HepG2 (cell line): ENCODE results near the gene HMCN1. TPM values are rescaled to one million over a fixed set of nuclear protein-coding genes. Genes with fewer than 3 reads are reported as not detected.

ENCODE experiments used
- ATAC-seq: fragments of 200-7000 bp; cut with Tn5 transposase; 3 replicates; pipeline ENCODE4 v1.9.1; 2020; ENCODE audit warnings: mild to moderate bottlenecking, moderate library complexity
- BruUV-seq: library from RNA; stranded (reverse); fragments of 400-500 nt; replicated peaks from 2 replicates; lab custom pipeline; 2021; lab: Mats Ljungman, UMichigan
- CTCF ChIA-PET: fragments of 300-600 bp; formaldehyde crosslinking; extraction: SDS; loops from one replicate; lab custom pipeline; 2021; ENCODE audit warnings: low total read pairs, inconsistent platforms, low intra/inter-chr PET ratio; lab: Yijun Ruan, JAX
- POLR2A ChIA-PET: fragments of 350-600 bp; sonication (Branson Sonifier 250); formaldehyde crosslinking; loops from one replicate; lab custom pipeline; 2020; ENCODE audit warnings: antibody characterized with exemption, inconsistent platforms; lab: Yijun Ruan, JAX
- DNase-seq: peaks from one replicate; pipeline ENCODE4 v3.0.0-alpha.2; 2015; ENCODE audit warnings: low spot score
- FAIRE-seq: peaks from 3 replicates; lab custom pipeline; 2011; peaks lifted over from hg19 to GRCh38; lab: Jason Lieb, UNC
- H2AFZ ChIP-seq: one replicate; pipeline ENCODE4 v1.6.1; 2011; ENCODE audit warnings: low read length, inconsistent platforms
- H3K27ac ChIP-seq: fragments of 300-600 bp; 3 replicates; pipeline ENCODE4 v1.8.0; 2011; ENCODE audit warnings: mixed run types, mild to moderate bottlenecking, mixed read lengths, low read length, inconsistent platforms; ENCODE audit not compliant: insufficient read depth; ENCODE audit errors: extremely low read length
- H3K27me3 ChIP-seq, 2 experiments: fragments of 200-600 bp in 1 of 2; 2 replicates in 1 of 2; 3 replicates in 1 of 2; pipeline versions ENCODE4 v1.6.0 to v1.8.0; 2011; ENCODE audit warnings: low read length in 2 of 2, mild to moderate bottlenecking in 2 of 2, moderate library complexity in 2 of 2, inconsistent platforms in 1 of 2; ENCODE audit not compliant: insufficient read depth in 2 of 2, control insufficient read depth in 1 of 2
- H3K36me3 ChIP-seq, 2 experiments: fragments of 200-600 bp in 1 of 2; replicated peaks in 1 of 2; 2 replicates in 1 of 2; 3 replicates in 1 of 2; pipeline versions ENCODE4 v1.5.1 to v1.8.0; 2011; ENCODE audit warnings: low read length in 2 of 2, inconsistent platforms in 1 of 2; ENCODE audit not compliant: insufficient read depth in 2 of 2, control insufficient read depth in 1 of 2
- H3K4me1 ChIP-seq: 2 replicates; pipeline ENCODE4 v1.5.1; 2012; ENCODE audit warnings: low read length, inconsistent platforms; ENCODE audit not compliant: insufficient read depth
- H3K4me2 ChIP-seq: 2 replicates; pipeline ENCODE4 v1.6.0; 2011; ENCODE audit warnings: low read depth, low read length, inconsistent platforms
- H3K4me3 ChIP-seq, 3 experiments: fragments of 200-600 bp in 1 of 3; sonication (generic), shearing (Covaris generic) in 1 of 3; replicated peaks in 1 of 3; 2 replicates each; pipeline ENCODE4 v1.5.1; 2011 to 2016; ENCODE audit warnings: low read length in 3 of 3, inconsistent platforms in 2 of 3, low read depth in 2 of 3, mild to moderate bottlenecking in 2 of 3, control low read depth in 1 of 3, mixed read lengths in 1 of 3; ENCODE audit not compliant: insufficient read depth in 1 of 3
- H3K79me2 ChIP-seq: one replicate; pipeline ENCODE4 v1.6.1; 2011; ENCODE audit warnings: low read length, inconsistent platforms; ENCODE audit not compliant: insufficient read depth
- H3K9ac ChIP-seq: 2 replicates; pipeline ENCODE4 v1.6.0; 2011; ENCODE audit warnings: mild to moderate bottlenecking, low read depth, low read length, inconsistent platforms; ENCODE audit not compliant: insufficient read depth
- H3K9me3 ChIP-seq: 2 replicates; pipeline ENCODE4 v1.5.1; 2012; ENCODE audit warnings: mild to moderate bottlenecking, low read length
- H4K20me1 ChIP-seq: 2 replicates; pipeline ENCODE4 v1.6.0; 2011; ENCODE audit warnings: inconsistent platforms, mild to moderate bottlenecking, low read length, moderate library complexity; ENCODE audit not compliant: insufficient read depth
- CHD2 ChIP-seq: IDR thresholded peaks from 2 replicates; pipeline ENCODE4 v1.6.1; 2011; ENCODE audit warnings: low read depth, low read length, improper control_type of control experiment
- DPF2 ChIP-seq: sonication (generic); formaldehyde crosslinking; IDR thresholded peaks from 2 replicates; pipeline ENCODE4 v1.4.0; 2020; ENCODE audit warnings: mild to moderate bottlenecking, low read depth, missing genetic modification reagents, borderline replicate concordance
- MEIS2 ChIP-seq: sonication (generic); formaldehyde crosslinking; IDR thresholded peaks from 2 replicates; pipeline ENCODE4 v1.9.0; 2021; ENCODE audit warnings: mild to moderate bottlenecking, missing genetic modification reagents
- NFE2 ChIP-seq: sonication (generic); formaldehyde crosslinking; IDR thresholded peaks from 2 replicates; pipeline ENCODE4 v1.4.0; 2020; ENCODE audit warnings: missing genetic modification reagents
- SIN3A ChIP-seq: IDR thresholded peaks from 2 replicates; pipeline ENCODE4 v1.6.1; 2011; ENCODE audit warnings: low read depth, mild to moderate bottlenecking, control low read depth, low read length, borderline replicate concordance
- SRF ChIP-seq: IDR thresholded peaks from 2 replicates; pipeline ENCODE4 v1.6.1; 2011; ENCODE audit warnings: mild to moderate bottlenecking, low read depth, low read length, moderate library complexity
- ZKSCAN8 ChIP-seq: IDR thresholded peaks from 2 replicates; pipeline ENCODE4 v1.6.1; 2016; ENCODE audit warnings: borderline replicate concordance, missing genetic modification reagents, missing compliant biosample characterization
- ZNF460 ChIP-seq: sonication (generic); formaldehyde crosslinking; IDR thresholded peaks from 2 replicates; pipeline ENCODE4 v1.5.1; 2020; ENCODE audit warnings: missing genetic modification reagents, mild to moderate bottlenecking, borderline replicate concordance
- ZNF607 ChIP-seq: sonication (generic); formaldehyde crosslinking; IDR thresholded peaks from 2 replicates; pipeline ENCODE4 v1.5.1; 2020; ENCODE audit warnings: missing genetic modification reagents, mild to moderate bottlenecking, borderline replicate concordance
- ZNF891 ChIP-seq: sonication (generic); formaldehyde crosslinking; IDR thresholded peaks from 2 replicates; pipeline ENCODE4 v1.5.0; 2020; ENCODE audit warnings: mild to moderate bottlenecking, missing genetic modification reagents
- WGBS: methylation state at CpG from one replicate; pipeline ENCODE4 v1.1.6; 2017; ENCODE audit warnings: low lambda C conversion rate; 5-methylcytosine and 5-hydroxymethylcytosine counted together
- in situ Hi-C: cut with HindIII; loops from 2 replicates; pipeline ENCODE4 v1.10.0; 2017; ENCODE audit warnings: low pct_unique_long_range_greater_than_20kb; ENCODE audit not compliant: extremely low pct_ligation_motif_present
- intact Hi-C: fragments of 100-400 bp; cut with micrococcal nuclease; formaldehyde crosslinking; loops from one replicate; pipeline ENCODE4 v1.10.0; 2022; ENCODE audit not compliant: unreplicated experiment
- polyA plus RNA-seq, 8 experiments: library from polyadenylated mRNA; depleted of rRNA in 3 of 8; stranded (reverse) in 7 of 8; unstranded in 1 of 8; fragments of >200 nt; fragmentation: Illumina TruSeq in 4 of 8; extraction: Trizol in 4 of 8; gene quantifications; 2 replicates each; pipeline versions ENCODE4 v1.2.1 to v1.2.3, GENCODE V29; 2011 to 2016; ENCODE audit warnings: low read depth in 4 of 8, missing spikeins in 1 of 8, mixed read lengths in 1 of 8; ENCODE audit not compliant: insufficient read depth in 1 of 8
- total RNA-seq, 5 experiments: library from RNA; depleted of rRNA; stranded (reverse); fragments of >200 nt; fragmentation: Illumina TruSeq; extraction: Trizol; gene quantifications; 2 replicates each; pipeline ENCODE4 v1.2.3, GENCODE V29; 2016; ENCODE audit warnings: low read depth in 1 of 5
- TF ChIP-seq, protein P1 (sequence below): sonication (generic); formaldehyde crosslinking; IDR thresholded peaks from 2 replicates; pipeline ENCODE4 v1.8.1; 2023; ENCODE audit warnings: mild to moderate bottlenecking, missing genetic modification reagents
- TF ChIP-seq, protein P2 (sequence below): IDR thresholded peaks from 2 replicates; pipeline ENCODE4 v1.6.1; 2018; ENCODE audit warnings: missing genetic modification reagents

Gene HMCN1
- total and polyA plus RNA-seq, 2 of the 13 experiments (the other 11 are each of a cell fraction or from before 2014, with no cell fraction given) = 0.03 TPM; not detected in 1

DNA sequence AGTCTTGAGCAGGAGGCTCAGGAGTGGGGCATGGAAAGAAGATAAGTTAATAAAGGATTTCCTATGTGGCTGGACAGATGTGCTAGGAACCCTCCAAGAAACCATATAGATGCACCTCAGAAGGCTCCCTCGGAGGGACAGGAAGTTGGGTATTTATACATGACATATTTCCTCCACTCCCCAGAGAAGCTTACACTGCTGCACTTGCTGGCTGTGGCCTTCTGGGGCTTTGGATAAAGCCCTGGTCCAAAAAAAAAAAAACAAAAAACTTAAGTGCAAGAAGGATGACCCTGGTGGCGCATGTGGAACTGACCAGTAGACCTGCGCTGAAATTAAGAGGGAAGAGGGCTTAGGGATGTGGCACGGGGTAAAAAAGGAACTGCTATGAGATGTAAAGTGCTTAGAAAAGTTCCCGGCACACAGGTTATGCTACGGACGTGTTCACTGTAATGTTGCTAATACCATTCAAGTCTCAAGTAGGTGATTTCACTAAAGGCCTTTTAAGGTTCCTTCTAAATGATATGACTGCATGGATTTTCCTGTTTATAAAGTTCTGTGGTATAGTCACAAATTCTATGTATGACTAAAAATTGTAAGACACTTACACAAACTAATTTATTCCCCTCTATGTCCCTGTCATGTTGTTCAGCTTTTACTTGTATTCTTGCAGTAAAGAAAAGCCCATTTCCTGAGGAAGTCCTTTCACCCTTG is 253.6 kb downstream of the HMCN1 start:
- ATAC-seq (no peak), FAIRE-seq (no peak), DNase-seq (no peak)
- Histone ChIP-seq H3K79me2 (no peaks in the 10 kb centered on the region), H3K27ac (no peak overlapping the region), H3K9me3 (no peaks in the 10 kb centered on the region), H3K9ac (no peak overlapping the region), H3K4me1 (no peaks in the 10 kb centered on the region), H3K4me3 (no peak overlapping the region), H2AFZ (no peak overlapping the region), H3K36me3 (no peaks in the 10 kb centered on the region), H3K27me3 (no peaks in the 10 kb centered on the region), H3K4me2 (no peak overlapping the region), H4K20me1 (no peaks in the 10 kb centered on the region)
- 22% methylated on average over 7 of the region's 7 CpGs for WGBS
- BruUV-seq = no TSS peak
- in situ Hi-C loops (no loop called here), intact Hi-C loops (no loop called here)
- TF ChIP-seq ZNF607 (no peak), ZKSCAN8 (no peak), ZNF460 (no peak), ZNF891 (CRISPR knock-in tag) (no peak)
- TF ChIP-seq, protein P1, sequence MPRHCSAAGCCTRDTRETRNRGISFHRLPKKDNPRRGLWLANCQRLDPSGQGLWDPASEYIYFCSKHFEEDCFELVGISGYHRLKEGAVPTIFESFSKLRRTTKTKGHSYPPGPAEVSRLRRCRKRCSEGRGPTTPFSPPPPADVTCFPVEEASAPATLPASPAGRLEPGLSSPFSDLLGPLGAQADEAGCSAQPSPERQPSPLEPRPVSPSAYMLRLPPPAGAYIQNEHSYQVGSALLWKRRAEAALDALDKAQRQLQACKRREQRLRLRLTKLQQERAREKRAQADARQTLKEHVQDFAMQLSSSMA = no peak
- POLR2A ChIA-PET = no interaction called here
- CTCF ChIA-PET = no interaction called here

DNA sequence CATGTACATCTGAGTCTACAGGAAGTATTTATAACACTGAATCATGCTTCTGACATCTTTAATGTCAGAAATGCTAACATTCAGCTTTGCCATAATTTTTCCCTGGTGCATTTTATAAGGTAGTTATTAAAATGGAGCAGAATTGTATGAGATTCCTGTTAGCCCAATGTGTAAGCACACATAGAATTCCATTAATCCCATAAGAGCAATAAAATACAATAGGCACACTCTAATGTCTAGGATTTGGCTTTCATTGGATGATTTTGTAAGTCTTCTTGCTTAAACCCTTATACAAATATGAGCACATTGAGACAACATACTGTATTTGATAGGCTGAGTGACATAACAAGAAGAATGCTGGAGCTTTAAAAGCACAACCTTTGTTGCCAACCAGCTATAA is 256.4 kb downstream of the HMCN1 start:
- POLR2A ChIA-PET = no interaction called here
- FAIRE-seq = no peak
- in situ Hi-C loops = no loop called here

More for the DNA sequence above, 256.4 kb downstream of the HMCN1 start:
- no peak overlapping the region for H3K4me2 ChIP-seq
- no peak for ATAC-seq
- no peaks in the 10 kb centered on the region for H3K9me3 ChIP-seq
- no peaks in the 10 kb centered on the region for H3K27me3 ChIP-seq
- no peaks in the 10 kb centered on the region for H3K36me3 ChIP-seq
- H3K4me1 ChIP-seq = no peaks in the 10 kb centered on the region
- intact Hi-C loops = no loop called here
- CTCF ChIA-PET = no interaction called here
- H2AFZ ChIP-seq = no peak overlapping the region
- BruUV-seq = no TSS peak
- TF ChIP-seq SRF (no peak), MEIS2 (CRISPR knock-in tag) (no peak), CHD2 (no peak), DPF2 (no peak), NFE2 (CRISPR knock-in tag) (no peak), SIN3A (no peak)
- TF ChIP-seq, protein P2, sequence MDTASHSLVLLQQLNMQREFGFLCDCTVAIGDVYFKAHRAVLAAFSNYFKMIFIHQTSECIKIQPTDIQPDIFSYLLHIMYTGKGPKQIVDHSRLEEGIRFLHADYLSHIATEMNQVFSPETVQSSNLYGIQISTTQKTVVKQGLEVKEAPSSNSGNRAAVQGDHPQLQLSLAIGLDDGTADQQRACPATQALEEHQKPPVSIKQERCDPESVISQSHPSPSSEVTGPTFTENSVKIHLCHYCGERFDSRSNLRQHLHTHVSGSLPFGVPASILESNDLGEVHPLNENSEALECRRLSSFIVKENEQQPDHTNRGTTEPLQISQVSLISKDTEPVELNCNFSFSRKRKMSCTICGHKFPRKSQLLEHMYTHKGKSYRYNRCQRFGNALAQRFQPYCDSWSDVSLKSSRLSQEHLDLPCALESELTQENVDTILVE (CRISPR knock-in tag) = no peak
- no peak overlapping the region for H3K27ac ChIP-seq
- no peak overlapping the region for H3K4me3 ChIP-seq
- DNase-seq = no peak
- no peak overlapping the region for H3K9ac ChIP-seq
- H3K79me2 ChIP-seq = no peaks in the 10 kb centered on the region
- H4K20me1 ChIP-seq = no peaks in the 10 kb centered on the region
